ENCODE results near the gene ACTN1. TPM values are rescaled to one million over a fixed set of nuclear protein-coding genes. Genes with fewer than 3 reads are reported as not detected.

The ACTN1 gene
- total RNA-seq, 3 donors from 2014 or later: 93.7 to 607 (median 128) TPM

GRCh38 chr14:69001375-69001774 lies 22.3 kb upstream of the ACTN1 start:
- Histone ChIP-seq H3K4me3 (no peak overlapping the region), H3K9me3 (no peaks in the 10 kb centered on the region), H3K4me1 (ENCODE audit: low read depth) (no peaks in the 10 kb centered on the region), H3K36me3 (ENCODE audit: low read depth) (no peaks in the 10 kb centered on the region)
- no peak for TF ChIP-seq CTCF (IDR thresholded peaks at IDR 0.05)
- intact Hi-C loops (cut with DNase I, micrococcal nuclease): no loop called here
- DNase-seq: no peak
- ATAC-seq: no peak

- intact Hi-C loops (cut with DNase I, micrococcal nuclease): no loop called here
- ATAC-seq (no peak), DNase-seq (no peak)
- H3K4me3 ChIP-seq: no peak overlapping the region
- TF ChIP-seq CTCF (IDR thresholded peaks at IDR 0.05): no peak
- no peaks in the 10 kb centered on the region for H3K4me1 ChIP-seq (ENCODE audit: low read depth)
- no peaks in the 10 kb centered on the region for H3K9me3 ChIP-seq
- H3K36me3 ChIP-seq (ENCODE audit: low read depth): no peaks in the 10 kb centered on the region
Observed at GRCh38 chr14:68998062-68998461, 19.0 kb upstream of the ACTN1 start.

- Histone ChIP-seq H3K36me3 (ENCODE audit: low read depth) (no peaks in the 10 kb centered on the region), H3K4me3 (no peak overlapping the region), H3K9me3 (no peaks in the 10 kb centered on the region), H3K4me1 (ENCODE audit: low read depth) (no peaks in the 10 kb centered on the region)
- intact Hi-C loops (cut with DNase I, micrococcal nuclease): no loop called here
- no peak for ATAC-seq
- no peak for DNase-seq
- no peak for TF ChIP-seq CTCF (IDR thresholded peaks at IDR 0.05)
Observed at GRCh38 chr14:68995731-68996130, 16.6 kb upstream of the ACTN1 start.

- no peak for DNase-seq
- intact Hi-C loops (cut with DNase I, micrococcal nuclease): no loop called here
- TF ChIP-seq CTCF (IDR thresholded peaks at IDR 0.05): no peak
Observed at GRCh38 chr14:68994056-68994455, 15.0 kb upstream of the ACTN1 start.

GRCh38 chr14:68987653-68988036 lies 8.5 kb upstream of the ACTN1 start:
- DNase-seq (no peak), ATAC-seq (peak; percentile 81)
- no peaks in the 10 kb centered on the region for H3K36me3 ChIP-seq (ENCODE audit: low read depth)
- H3K4me1 ChIP-seq (ENCODE audit: low read depth): no peaks in the 10 kb centered on the region
- no peak for TF ChIP-seq CTCF (IDR thresholded peaks at IDR 0.05)
- H3K9me3 ChIP-seq: no peaks in the 10 kb centered on the region
- intact Hi-C loops (cut with DNase I, micrococcal nuclease): loop anchor here in 1 of 2 donors (10.0 kb wide), 1 partner anchor 47 kb away; no protein-coding TSS in a partner anchor
- no peak overlapping the region for H3K4me3 ChIP-seq

More at GRCh38 chr14:68994056-68994455, 15.0 kb upstream of the ACTN1 start:
- H3K4me1 ChIP-seq (ENCODE audit: low read depth): no peaks in the 10 kb centered on the region
- no peaks in the 10 kb centered on the region for H3K36me3 ChIP-seq (ENCODE audit: low read depth)
- ATAC-seq: no peak
- H3K9me3 ChIP-seq: no peaks in the 10 kb centered on the region
- H3K4me3 ChIP-seq: no peak overlapping the region

Measured in mucosa of descending colon (tissue), 3 donors.